ENCODE data around the gene RRBP1. TPM values are rescaled to one million over a fixed set of nuclear protein-coding genes. Genes with fewer than 3 reads are reported as not detected.

RRBP1 gene
- total RNA-seq, 1 experiment from 2014 or later = 45.3 TPM

DNA sequence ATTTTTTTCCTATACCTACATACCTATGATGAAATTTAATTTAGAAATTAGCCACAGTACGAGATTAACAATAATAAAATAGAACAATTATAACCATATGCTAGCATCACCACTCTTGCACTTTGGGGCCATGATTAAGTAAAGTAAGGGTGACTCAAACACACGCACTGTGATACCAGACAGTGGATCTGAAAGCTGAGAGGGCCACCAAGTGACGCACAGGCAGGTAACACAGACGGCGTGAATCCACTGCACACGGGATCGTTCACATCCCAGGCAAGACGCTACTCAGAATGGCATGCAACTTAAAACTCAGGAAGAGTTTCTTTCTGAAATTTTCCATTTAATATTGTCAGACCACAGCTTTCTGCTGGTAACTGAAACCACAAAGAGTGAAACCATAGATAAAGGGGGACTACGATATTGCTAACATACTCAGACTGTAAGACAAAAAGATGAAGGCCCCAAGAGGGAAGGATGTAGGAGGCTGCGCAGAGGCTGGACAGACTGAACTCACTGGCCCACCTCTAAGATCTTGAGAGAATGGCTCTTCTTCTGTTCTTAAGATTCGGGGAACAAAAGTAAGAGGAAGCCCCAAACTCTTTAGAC lies 17.9 kb downstream of the RRBP1 start:
- intact Hi-C loops (cut with micrococcal nuclease; ENCODE audit: unreplicated experiment) = no loop called here
- no peaks in the 10 kb centered on the region for H3K27me3 Mint-ChIP-seq (ENCODE audit: unreplicated experiment)
- no peak overlapping the region for H3K4me3 Mint-ChIP-seq (ENCODE audit: low read depth, unreplicated experiment)
- CTCF ChIA-PET = no interaction called here
- peaks cover 15% of the 10 kb centered on the region for H3K36me3 Mint-ChIP-seq (ENCODE audit: insufficient read depth, unreplicated experiment)
- no peak for DNase-seq
- no peaks in the 10 kb centered on the region for H3K9me3 Mint-ChIP-seq (ENCODE audit: low read depth, unreplicated experiment)
- TF ChIP-seq, protein P1, sequence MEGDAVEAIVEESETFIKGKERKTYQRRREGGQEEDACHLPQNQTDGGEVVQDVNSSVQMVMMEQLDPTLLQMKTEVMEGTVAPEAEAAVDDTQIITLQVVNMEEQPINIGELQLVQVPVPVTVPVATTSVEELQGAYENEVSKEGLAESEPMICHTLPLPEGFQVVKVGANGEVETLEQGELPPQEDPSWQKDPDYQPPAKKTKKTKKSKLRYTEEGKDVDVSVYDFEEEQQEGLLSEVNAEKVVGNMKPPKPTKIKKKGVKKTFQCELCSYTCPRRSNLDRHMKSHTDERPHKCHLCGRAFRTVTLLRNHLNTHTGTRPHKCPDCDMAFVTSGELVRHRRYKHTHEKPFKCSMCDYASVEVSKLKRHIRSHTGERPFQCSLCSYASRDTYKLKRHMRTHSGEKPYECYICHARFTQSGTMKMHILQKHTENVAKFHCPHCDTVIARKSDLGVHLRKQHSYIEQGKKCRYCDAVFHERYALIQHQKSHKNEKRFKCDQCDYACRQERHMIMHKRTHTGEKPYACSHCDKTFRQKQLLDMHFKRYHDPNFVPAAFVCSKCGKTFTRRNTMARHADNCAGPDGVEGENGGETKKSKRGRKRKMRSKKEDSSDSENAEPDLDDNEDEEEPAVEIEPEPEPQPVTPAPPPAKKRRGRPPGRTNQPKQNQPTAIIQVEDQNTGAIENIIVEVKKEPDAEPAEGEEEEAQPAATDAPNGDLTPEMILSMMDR (IDR thresholded peaks at IDR 0.05; ENCODE audit: unreplicated experiment) = no peak
- BruUV-seq (replicated peaks) = no TSS peak
- H3K4me1 Mint-ChIP-seq (ENCODE audit: low read depth, unreplicated experiment) = no peaks in the 10 kb centered on the region
- no peak overlapping the region for H3K27ac Mint-ChIP-seq (ENCODE audit: unreplicated experiment)

DNA sequence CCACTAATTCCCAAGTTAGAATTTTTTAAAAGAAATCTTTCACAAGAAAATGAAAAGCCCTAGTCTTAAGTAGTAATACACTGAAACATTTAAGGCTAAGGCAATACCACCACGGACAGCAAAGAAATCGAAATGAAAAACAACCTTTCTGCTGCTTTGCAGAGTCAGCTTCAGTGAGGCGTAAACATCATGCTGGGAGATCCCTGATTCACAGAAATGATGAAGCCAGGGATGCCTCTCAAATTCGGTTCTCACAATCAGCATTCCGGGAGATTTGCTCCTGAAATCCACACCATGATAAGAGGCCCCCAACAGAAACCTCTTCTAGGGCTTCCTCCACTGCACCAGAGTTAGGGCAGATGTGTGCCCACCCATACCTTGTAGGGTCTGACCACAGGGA lies 18.6 kb downstream of the RRBP1 start:
- TF ChIP-seq, protein P1 (IDR thresholded peaks at IDR 0.05; ENCODE audit: unreplicated experiment) = no peak
- no peaks in the 10 kb centered on the region for H3K4me1 Mint-ChIP-seq (ENCODE audit: low read depth, unreplicated experiment)
- intact Hi-C loops (cut with micrococcal nuclease; ENCODE audit: unreplicated experiment) = no loop called here

DNA sequence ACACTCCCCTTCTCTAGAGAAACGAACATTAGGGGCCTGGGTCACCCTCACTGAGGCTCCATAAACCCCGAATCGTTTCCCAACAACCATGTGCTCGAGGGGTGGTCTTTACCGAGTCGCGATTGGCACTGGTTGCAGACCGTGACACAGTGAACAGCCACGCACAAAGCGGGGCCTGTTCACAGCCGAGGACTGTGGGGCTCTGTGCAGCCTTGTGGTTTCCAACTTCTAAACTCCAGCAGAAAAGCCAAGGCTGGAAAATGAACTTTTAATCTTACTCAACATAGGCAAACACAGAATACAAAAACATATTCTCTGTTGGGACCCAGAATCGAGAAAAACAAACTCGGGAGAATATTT lies 19.0 kb downstream of the RRBP1 start:
- H3K27me3 Mint-ChIP-seq (ENCODE audit: unreplicated experiment) = no peaks in the 10 kb centered on the region
- intact Hi-C loops (cut with micrococcal nuclease; ENCODE audit: unreplicated experiment) = no loop called here
- no peaks in the 10 kb centered on the region for H3K4me1 Mint-ChIP-seq (ENCODE audit: low read depth, unreplicated experiment)
- TF ChIP-seq, protein P1 (IDR thresholded peaks at IDR 0.05; ENCODE audit: unreplicated experiment) = no peak
- H3K27ac Mint-ChIP-seq (ENCODE audit: unreplicated experiment) = no peak overlapping the region
- H3K9me3 Mint-ChIP-seq (ENCODE audit: low read depth, unreplicated experiment) = no peaks in the 10 kb centered on the region
- BruUV-seq (replicated peaks) = no TSS peak
- peaks cover 15% of the 10 kb centered on the region for H3K36me3 Mint-ChIP-seq (ENCODE audit: insufficient read depth, unreplicated experiment)
- CTCF ChIA-PET = no interaction called here
- DNase-seq = no peak
- H3K4me3 Mint-ChIP-seq (ENCODE audit: low read depth, unreplicated experiment) = no peak overlapping the region

More for the DNA sequence above, 18.6 kb downstream of the RRBP1 start:
- Mint-ChIP-seq H3K36me3 (ENCODE audit: insufficient read depth, unreplicated experiment) (peaks cover 15% of the 10 kb centered on the region), H3K27me3 (ENCODE audit: unreplicated experiment) (no peaks in the 10 kb centered on the region), H3K4me3 (ENCODE audit: low read depth, unreplicated experiment) (no peak overlapping the region), H3K27ac (ENCODE audit: unreplicated experiment) (no peak overlapping the region), H3K9me3 (ENCODE audit: low read depth, unreplicated experiment) (no peaks in the 10 kb centered on the region)
- BruUV-seq (replicated peaks) = no TSS peak
- DNase-seq = no peak
- CTCF ChIA-PET = no interaction called here

DNA sequence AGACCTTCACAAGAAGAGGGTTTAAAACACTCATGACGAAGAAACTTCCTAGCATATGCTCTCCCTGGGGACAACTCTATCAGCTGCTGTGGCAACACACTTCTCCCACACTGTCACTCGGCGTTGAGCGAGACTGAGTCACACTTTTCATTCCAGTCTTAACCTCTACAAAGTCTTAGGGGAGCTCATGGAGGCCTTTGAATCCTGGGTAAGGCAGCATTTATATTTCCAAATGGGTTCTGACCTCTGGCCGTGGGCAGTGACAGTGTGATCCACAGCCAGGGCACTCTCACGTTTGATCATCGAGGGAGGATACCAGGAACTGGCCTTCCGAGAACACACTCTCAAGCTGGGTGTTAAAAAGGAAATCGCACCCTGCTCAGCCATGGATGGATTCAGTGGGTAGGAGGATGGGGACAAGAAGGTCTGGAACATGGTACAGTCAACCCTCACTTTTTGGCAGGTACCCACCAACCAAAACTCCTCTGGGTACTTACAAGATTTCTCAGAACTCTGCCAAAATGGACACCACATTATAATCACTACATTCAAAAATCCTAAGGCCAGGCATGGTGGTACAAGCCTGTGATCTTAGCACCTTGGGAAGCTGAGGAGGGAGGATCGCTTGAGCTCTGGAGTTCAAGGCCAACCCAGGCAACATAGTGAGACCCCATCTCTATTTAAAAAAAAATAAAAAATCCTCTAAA lies 19.6 kb downstream of the RRBP1 start:
- no peak for DNase-seq
- Mint-ChIP-seq H3K27me3 (ENCODE audit: unreplicated experiment) (no peaks in the 10 kb centered on the region), H3K27ac (ENCODE audit: unreplicated experiment) (no peak overlapping the region), H3K4me3 (ENCODE audit: low read depth, unreplicated experiment) (no peak overlapping the region), H3K4me1 (ENCODE audit: low read depth, unreplicated experiment) (no peaks in the 10 kb centered on the region), H3K9me3 (ENCODE audit: low read depth, unreplicated experiment) (no peaks in the 10 kb centered on the region), H3K36me3 (ENCODE audit: insufficient read depth, unreplicated experiment) (peaks cover 15% of the 10 kb centered on the region)
- CTCF ChIA-PET = no interaction called here
- TF ChIP-seq, protein P1 (IDR thresholded peaks at IDR 0.05; ENCODE audit: unreplicated experiment) = no peak
- intact Hi-C loops (cut with micrococcal nuclease; ENCODE audit: unreplicated experiment) = no loop called here
- BruUV-seq (replicated peaks) = no TSS peak

All from Calu3 (cell line).